Osteoblast (primary cell): Measurements from ENCODE around the gene CRAMP1. TPM values are rescaled to one million over a fixed set of nuclear protein-coding genes. Genes with fewer than 3 reads are reported as not detected.

ENCODE experiments used
- DNase-seq: peaks from one replicate; pipeline ENCODE4 v3.0.0; 2011; ENCODE audit warnings: low spot score, mixed read lengths; ENCODE audit not compliant: insufficient read length; ENCODE audit errors: missing footprints
- H2AFZ ChIP-seq: 2 replicates; pipeline ENCODE4 v1.6.0; 2011; ENCODE audit warnings: mild to moderate bottlenecking, low read length
- H3K27ac ChIP-seq: 2 replicates; pipeline ENCODE4 v1.5.1; 2011; ENCODE audit warnings: mild to moderate bottlenecking, low read depth, low read length, moderate library complexity
- H3K27me3 ChIP-seq: 2 replicates; pipeline ENCODE4 v1.6.0; 2012; ENCODE audit warnings: mild to moderate bottlenecking, control low read depth, inconsistent platforms, low read length, moderate library complexity; ENCODE audit not compliant: insufficient read depth
- H3K36me3 ChIP-seq: 2 replicates; pipeline ENCODE4 v1.5.1; 2011; ENCODE audit warnings: mild to moderate bottlenecking, low read length, control low read depth, moderate library complexity; ENCODE audit not compliant: insufficient read depth
- H3K4me1 ChIP-seq: 2 replicates; pipeline ENCODE4 v1.5.1; 2011; ENCODE audit warnings: mild to moderate bottlenecking, low read length, control low read depth, moderate library complexity; ENCODE audit not compliant: insufficient read depth
- H3K4me2 ChIP-seq: 2 replicates; pipeline ENCODE4 v1.6.0; 2011; ENCODE audit warnings: mild to moderate bottlenecking, low read length; ENCODE audit not compliant: insufficient read depth
- H3K4me3 ChIP-seq: fragments of 200-600 bp; sonication (generic); 3 replicates; pipeline ENCODE4 v1.5.1; 2012; ENCODE audit warnings: mild to moderate bottlenecking, low read length, inconsistent platforms; ENCODE audit not compliant: insufficient read depth
- H3K79me2 ChIP-seq: 2 replicates; pipeline ENCODE4 v1.6.0; 2012; ENCODE audit warnings: mild to moderate bottlenecking, low read length, control low read depth, inconsistent platforms; ENCODE audit not compliant: insufficient read depth
- H3K9me3 ChIP-seq: 2 replicates; pipeline ENCODE4 v1.5.1; 2011; ENCODE audit warnings: low read depth, low read length, control low read depth
- H4K20me1 ChIP-seq: 2 replicates; pipeline ENCODE4 v1.6.0; 2012; ENCODE audit warnings: mild to moderate bottlenecking, low read length, control low read depth; ENCODE audit not compliant: insufficient read depth
- CTCF ChIP-seq: IDR thresholded peaks from 2 replicates; pipeline ENCODE4 v1.5.1; 2011; ENCODE audit warnings: mild to moderate bottlenecking, low read depth, low read length, moderate library complexity; ENCODE audit errors: extremely low read depth
- total RNA-seq: library from RNA; depleted of rRNA; stranded (reverse); fragments of >200 nt; gene quantifications from 2 replicates; pipeline ENCODE4 v1.2.3, GENCODE V29; 2012

Gene CRAMP1
- total RNA-seq, 1 donor, result 11.2 TPM

DNA sequence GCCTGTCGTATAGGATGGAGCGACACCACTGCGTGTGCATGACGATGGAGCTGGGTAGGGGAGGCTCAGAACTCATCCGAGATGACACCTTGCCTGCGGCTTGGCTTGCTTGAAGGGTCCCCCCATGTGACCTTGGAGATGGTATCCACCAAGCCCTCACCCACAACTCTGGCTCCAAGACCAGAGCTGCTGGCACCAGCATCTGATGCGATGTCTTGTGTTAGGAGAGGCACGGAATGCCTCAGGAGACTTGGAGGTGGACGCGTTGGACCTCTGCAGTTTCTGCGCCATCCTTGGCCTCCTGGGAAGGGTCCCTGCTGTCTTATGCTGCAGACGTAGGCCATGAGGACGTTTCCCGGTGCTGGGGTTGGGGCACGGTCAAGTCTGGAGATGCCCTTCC is 7.8 kb downstream of the CRAMP1 start:
- peaks cover 99% of the 10 kb centered on the region for H3K79me2 ChIP-seq
- no peak for TF ChIP-seq CTCF
- H3K27ac ChIP-seq, result no peak overlapping the region
- H3K27me3 ChIP-seq, result no peaks in the 10 kb centered on the region
- no peak overlapping the region for H2AFZ ChIP-seq
- DNase-seq, result peak; percentile 59
- H3K9me3 ChIP-seq, result no peaks in the 10 kb centered on the region
- no peak overlapping the region for H3K4me3 ChIP-seq
- H3K4me1 ChIP-seq, result peaks cover 13% of the 10 kb centered on the region
- peaks cover 55% of the 10 kb centered on the region for H3K36me3 ChIP-seq
- no peak overlapping the region for H3K4me2 ChIP-seq
- H4K20me1 ChIP-seq, result peaks cover 57% of the 10 kb centered on the region

GRCh38 chr16:1620391-1620790 is 8.2 kb downstream of the CRAMP1 start:
- Histone ChIP-seq H3K4me2 (no peak overlapping the region), H4K20me1 (peaks cover 61% of the 10 kb centered on the region), H3K79me2 (peaks cover 99% of the 10 kb centered on the region), H3K36me3 (peaks cover 55% of the 10 kb centered on the region), H3K9me3 (no peaks in the 10 kb centered on the region), H3K4me3 (no peak overlapping the region), H3K27ac (no peak overlapping the region), H2AFZ (no peak overlapping the region), H3K4me1 (peaks cover 9% of the 10 kb centered on the region), H3K27me3 (no peaks in the 10 kb centered on the region)
- DNase-seq, result peak; percentile 26
- TF ChIP-seq CTCF, result no peak

DNA sequence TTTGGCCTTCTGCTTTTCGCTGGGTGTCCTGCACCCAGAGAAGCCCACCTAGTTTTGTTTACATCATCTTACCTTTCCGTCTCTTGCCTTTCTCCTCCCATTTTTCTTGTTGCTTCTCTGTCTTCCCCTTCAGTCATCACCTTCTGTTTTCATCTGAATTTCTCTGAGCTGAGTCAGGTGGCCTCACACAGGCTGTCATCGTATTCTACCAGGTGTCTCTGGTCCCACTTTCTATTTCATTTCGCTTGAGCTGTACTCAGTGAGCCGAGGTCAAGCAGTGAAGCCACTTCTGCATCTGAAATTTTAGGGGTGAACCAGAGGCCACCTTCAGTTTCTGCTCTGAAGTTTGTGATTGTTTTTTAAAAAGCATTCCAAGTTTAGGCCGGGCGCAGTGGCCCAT is 9.7 kb downstream of the CRAMP1 start:
- no peak overlapping the region for H2AFZ ChIP-seq
- no peak for TF ChIP-seq CTCF
- peaks cover 64% of the 10 kb centered on the region for H4K20me1 ChIP-seq
- H3K4me3 ChIP-seq, result no peak overlapping the region
- no peak overlapping the region for H3K4me2 ChIP-seq
- H3K27ac ChIP-seq, result no peak overlapping the region
- peaks cover 57% of the 10 kb centered on the region for H3K36me3 ChIP-seq
- no peak for DNase-seq
- no peaks in the 10 kb centered on the region for H3K27me3 ChIP-seq
- peaks cover 99% of the 10 kb centered on the region for H3K79me2 ChIP-seq
- H3K4me1 ChIP-seq, result no peaks in the 10 kb centered on the region
- no peaks in the 10 kb centered on the region for H3K9me3 ChIP-seq

GRCh38 chr16:1626327-1626726 is 14.2 kb downstream of the CRAMP1 start:
- no peaks in the 10 kb centered on the region for H3K27me3 ChIP-seq
- peak; percentile 43 for DNase-seq
- H3K4me2 ChIP-seq, result no peak overlapping the region
- H3K27ac ChIP-seq, result no peak overlapping the region
- H3K4me1 ChIP-seq, result no peaks in the 10 kb centered on the region
- no peak overlapping the region for H3K4me3 ChIP-seq
- no peak for TF ChIP-seq CTCF
- no peak overlapping the region for H2AFZ ChIP-seq
- no peaks in the 10 kb centered on the region for H3K9me3 ChIP-seq
- peaks cover 40% of the 10 kb centered on the region for H3K36me3 ChIP-seq
- peaks cover 69% of the 10 kb centered on the region for H4K20me1 ChIP-seq
- H3K79me2 ChIP-seq, result peaks cover 99% of the 10 kb centered on the region
